ENCODE data around the gene GYG1. TPM values are rescaled to one million over a fixed set of nuclear protein-coding genes. Genes with fewer than 3 reads are reported as not detected.
"Not testable (repeated sequence)": the region's sequence is repeated elsewhere in the genome, so short reads cannot be mapped to it uniquely, and the experiment has no call there.

Gene GYG1
- total and polyA plus RNA-seq, 4 donors: 27.1 to 54.3 (median 51.2) TPM

DNA sequence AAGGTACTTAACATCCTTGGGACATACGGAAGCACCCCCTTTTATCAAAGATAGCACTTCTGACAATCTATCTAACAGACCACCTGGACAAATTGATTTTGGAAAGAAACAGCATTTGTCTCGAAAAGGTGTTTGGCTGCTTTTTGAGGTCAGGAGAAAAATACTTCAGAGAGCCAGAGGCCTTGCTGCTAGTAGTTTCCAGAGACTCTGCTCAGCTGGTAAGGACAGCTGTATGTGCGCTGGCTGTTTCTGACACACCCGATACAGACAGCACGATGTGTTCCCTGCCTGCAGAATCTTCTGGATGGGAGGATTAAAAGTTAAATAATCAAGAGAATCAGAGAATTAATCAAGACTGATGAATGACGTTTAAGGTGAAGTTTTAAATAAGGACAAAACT, 15.6 kb upstream of the GYG1 start:
- DNase-seq (ENCODE audit: low read depth in 4 of 6, low spot score in 6 of 6): no peak
- H3K36me3 ChIP-seq (ENCODE audit: control insufficient read depth, insufficient read depth, low read length): no peaks in the 10 kb centered on the region
- no peaks in the 10 kb centered on the region for H3K4me1 ChIP-seq (ENCODE audit: control insufficient read depth, insufficient read depth, low read length)
- no peaks in the 10 kb centered on the region for H3K9me3 ChIP-seq (ENCODE audit: control insufficient read depth, insufficient read depth, low read length)
- no peaks in the 10 kb centered on the region for H3K27me3 ChIP-seq (ENCODE audit: control insufficient read depth, insufficient read depth, low read length)
- no peak overlapping the region for H3K27ac ChIP-seq (ENCODE audit: low read depth, low read length)
- WGBS (ENCODE audit: insufficient coverage): 92% methylated on average over 4 of the region's 6 CpGs
- no peak overlapping the region for H3K4me3 ChIP-seq (ENCODE audit: low read depth, low read length)

DNA sequence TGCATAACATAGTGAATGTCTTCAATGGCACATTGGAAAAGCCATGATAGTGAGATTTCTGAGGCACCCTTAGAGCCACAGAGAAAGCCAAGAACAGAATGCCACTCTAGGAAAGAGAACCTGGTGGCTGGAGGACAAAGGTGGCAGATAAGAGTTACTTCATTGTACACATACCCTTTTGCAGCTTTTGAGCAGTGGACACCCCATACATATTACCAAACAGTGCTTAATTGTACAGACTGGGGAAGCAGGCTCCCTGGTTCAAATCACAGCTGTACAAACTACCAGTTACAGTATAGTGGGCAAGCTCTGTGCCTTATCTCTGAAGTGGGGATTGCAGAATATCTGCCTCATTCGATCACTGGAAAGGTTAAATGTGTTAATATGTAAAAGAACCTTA, 10.1 kb upstream of the GYG1 start:
- WGBS (ENCODE audit: insufficient coverage): no CpG with 5 or more reads among the region's 1 CpG
- no peaks in the 10 kb centered on the region for H3K27me3 ChIP-seq (ENCODE audit: control insufficient read depth, insufficient read depth, low read length)
- H3K4me3 ChIP-seq (ENCODE audit: low read depth, low read length): no peak overlapping the region
- no peaks in the 10 kb centered on the region for H3K9me3 ChIP-seq (ENCODE audit: control insufficient read depth, insufficient read depth, low read length)
- no peaks in the 10 kb centered on the region for H3K36me3 ChIP-seq (ENCODE audit: control insufficient read depth, insufficient read depth, low read length)
- no peak for DNase-seq (ENCODE audit: low read depth in 4 of 6, low spot score in 6 of 6)
- no peak overlapping the region for H3K27ac ChIP-seq (ENCODE audit: low read depth, low read length)
- no peaks in the 10 kb centered on the region for H3K4me1 ChIP-seq (ENCODE audit: control insufficient read depth, insufficient read depth, low read length)

DNA sequence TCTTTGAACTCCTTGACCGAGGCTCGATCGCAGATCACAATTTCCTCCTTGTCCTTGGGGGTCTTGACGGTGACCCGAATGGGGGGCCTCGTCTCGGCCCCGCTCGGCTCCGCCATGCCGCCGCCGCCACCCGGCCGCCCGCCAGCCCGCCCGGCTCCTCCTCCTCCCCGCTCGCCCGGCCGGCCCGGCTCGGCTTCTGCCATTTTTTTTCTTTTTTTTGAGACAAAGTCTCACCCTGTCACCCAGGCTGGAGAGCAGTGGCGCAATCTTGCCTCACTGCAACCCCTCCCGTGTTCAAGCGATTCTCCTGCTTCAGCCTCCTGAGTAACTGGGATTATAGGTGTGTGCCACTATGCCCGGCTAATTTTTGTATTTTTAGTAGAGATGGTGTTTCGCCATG, 3.8 kb upstream of the GYG1 start:
- 98% methylated on average over 14 of the region's 29 CpGs for WGBS (ENCODE audit: insufficient coverage)
- H3K4me1 ChIP-seq (ENCODE audit: control insufficient read depth, insufficient read depth, low read length); H3K27ac ChIP-seq (ENCODE audit: low read depth, low read length); H3K4me3 ChIP-seq (ENCODE audit: low read depth, low read length); DNase-seq (ENCODE audit: low read depth in 4 of 6, low spot score in 6 of 6); H3K36me3 ChIP-seq (ENCODE audit: control insufficient read depth, insufficient read depth, low read length); H3K9me3 ChIP-seq (ENCODE audit: control insufficient read depth, insufficient read depth, low read length); H3K27me3 ChIP-seq (ENCODE audit: control insufficient read depth, insufficient read depth, low read length): not testable (repeated sequence)

DNA sequence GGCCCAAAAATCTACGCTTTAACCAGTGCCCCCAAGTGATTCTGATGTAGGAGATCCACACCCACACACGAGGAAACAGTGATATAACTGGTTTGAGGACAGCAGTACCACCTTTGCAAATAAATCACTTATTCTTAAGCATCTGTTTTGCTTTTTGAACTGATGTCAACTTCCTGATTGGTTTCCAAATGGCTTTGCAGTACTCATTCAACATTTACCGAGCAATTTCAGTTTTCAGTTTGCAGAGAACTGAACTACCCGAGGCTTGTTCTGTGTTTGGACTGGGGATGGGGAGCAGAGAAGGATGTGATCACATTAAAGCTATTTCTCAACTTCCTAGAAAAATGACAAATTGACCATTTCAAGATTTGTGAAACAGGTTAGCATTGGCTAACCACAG, 1.1 kb upstream of the GYG1 start:
- no peaks in the 10 kb centered on the region for H3K36me3 ChIP-seq (ENCODE audit: control insufficient read depth, insufficient read depth, low read length)
- no peaks in the 10 kb centered on the region for H3K27me3 ChIP-seq (ENCODE audit: control insufficient read depth, insufficient read depth, low read length)
- no peaks in the 10 kb centered on the region for H3K4me1 ChIP-seq (ENCODE audit: control insufficient read depth, insufficient read depth, low read length)
- H3K4me3 ChIP-seq (ENCODE audit: low read depth, low read length): no peak overlapping the region
- DNase-seq (ENCODE audit: low read depth in 4 of 6, low spot score in 6 of 6): no peak
- WGBS (ENCODE audit: insufficient coverage): 71% methylated on average over 1 of the region's 4 CpGs
- no peak overlapping the region for H3K27ac ChIP-seq (ENCODE audit: low read depth, low read length)
- H3K9me3 ChIP-seq (ENCODE audit: control insufficient read depth, insufficient read depth, low read length): no peaks in the 10 kb centered on the region

DNA sequence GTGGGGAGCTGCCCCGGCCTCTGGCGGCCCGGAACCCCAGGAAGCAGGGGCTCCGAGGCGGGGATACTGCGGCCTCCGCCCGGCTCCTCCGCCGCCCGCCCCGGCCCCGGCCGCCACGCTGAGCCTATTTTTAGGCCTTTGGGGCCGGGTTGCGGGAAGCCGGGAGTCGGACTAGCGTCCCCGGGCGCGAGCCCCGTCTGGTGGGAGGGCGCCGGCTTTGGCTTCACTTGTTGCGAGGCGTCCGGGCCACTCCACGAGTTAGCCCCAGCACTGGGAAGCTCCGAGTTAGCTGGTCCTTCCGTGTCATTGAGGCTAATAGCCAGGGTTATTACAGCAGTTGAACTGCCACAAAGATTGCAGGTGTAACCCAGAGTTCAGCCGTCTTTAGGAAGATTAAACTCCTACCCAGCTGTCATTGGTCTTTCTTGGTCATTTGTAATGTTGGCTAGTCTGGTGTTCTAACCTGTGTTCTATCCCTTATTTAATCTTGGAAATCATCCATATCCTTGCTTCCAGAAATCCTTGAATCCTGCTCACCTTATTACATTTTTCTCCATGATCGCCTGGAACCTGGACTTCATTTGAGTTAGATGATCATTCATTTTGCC, 791 bp downstream of the GYG1 start:
- Histone ChIP-seq H3K9me3 (ENCODE audit: control insufficient read depth, insufficient read depth, low read length) (no peaks in the 10 kb centered on the region), H3K27ac (ENCODE audit: low read depth, low read length) (peak overlapping the region; percentile 20), H3K27me3 (ENCODE audit: control insufficient read depth, insufficient read depth, low read length) (no peaks in the 10 kb centered on the region), H3K4me1 (ENCODE audit: control insufficient read depth, insufficient read depth, low read length) (no peaks in the 10 kb centered on the region), H3K4me3 (ENCODE audit: low read depth, low read length) (peak overlapping the region; percentile 45), H3K36me3 (ENCODE audit: control insufficient read depth, insufficient read depth, low read length) (no peaks in the 10 kb centered on the region)
- WGBS (ENCODE audit: insufficient coverage): under 1% methylated on average over 32 of the region's 34 CpGs
- peak in 3 of 6 donors; percentile 19 to 57 (median 42) for DNase-seq (ENCODE audit: low read depth in 4 of 6, low spot score in 6 of 6)

DNA sequence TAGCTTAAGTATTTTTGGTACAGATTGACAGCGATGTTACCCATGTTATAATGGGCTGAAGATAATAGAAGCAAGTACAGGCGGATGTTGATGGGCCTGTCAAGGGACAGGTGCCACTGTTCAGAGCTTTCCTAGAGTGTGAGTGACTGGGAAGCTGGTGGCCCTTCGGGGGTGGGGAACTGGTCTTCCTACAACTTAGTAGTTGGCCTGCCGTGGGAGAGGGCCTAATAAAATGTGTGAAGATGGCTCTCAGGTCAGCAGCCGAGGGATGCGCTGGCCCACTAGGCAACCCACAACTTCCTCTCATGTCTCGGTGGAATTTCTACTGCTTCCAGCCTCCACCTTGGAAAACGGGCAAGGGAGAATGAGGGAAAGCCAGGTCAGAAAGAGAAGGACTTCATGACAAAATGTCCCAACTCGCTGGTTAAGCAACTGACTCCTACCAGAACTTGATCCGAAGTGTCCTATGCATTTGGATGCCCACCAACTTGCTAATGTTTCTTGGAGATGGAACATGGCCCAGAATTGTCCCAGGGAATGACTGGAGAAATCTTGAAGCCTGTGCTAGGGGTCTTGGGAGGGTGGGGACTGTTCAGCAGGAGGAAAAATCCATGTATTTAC, 1.4 kb downstream of the GYG1 start:
- H3K27me3 ChIP-seq (ENCODE audit: control insufficient read depth, insufficient read depth, low read length): no peaks in the 10 kb centered on the region
- H3K9me3 ChIP-seq (ENCODE audit: control insufficient read depth, insufficient read depth, low read length): no peaks in the 10 kb centered on the region
- H3K36me3 ChIP-seq (ENCODE audit: control insufficient read depth, insufficient read depth, low read length): no peaks in the 10 kb centered on the region
- DNase-seq (ENCODE audit: low read depth in 4 of 6, low spot score in 6 of 6): no peak
- peak overlapping the region; percentile 45 for H3K4me3 ChIP-seq (ENCODE audit: low read depth, low read length)
- WGBS (ENCODE audit: insufficient coverage): 94% methylated on average over 6 of the region's 10 CpGs
- H3K27ac ChIP-seq (ENCODE audit: low read depth, low read length): no peak overlapping the region
- no peaks in the 10 kb centered on the region for H3K4me1 ChIP-seq (ENCODE audit: control insufficient read depth, insufficient read depth, low read length)

DNA sequence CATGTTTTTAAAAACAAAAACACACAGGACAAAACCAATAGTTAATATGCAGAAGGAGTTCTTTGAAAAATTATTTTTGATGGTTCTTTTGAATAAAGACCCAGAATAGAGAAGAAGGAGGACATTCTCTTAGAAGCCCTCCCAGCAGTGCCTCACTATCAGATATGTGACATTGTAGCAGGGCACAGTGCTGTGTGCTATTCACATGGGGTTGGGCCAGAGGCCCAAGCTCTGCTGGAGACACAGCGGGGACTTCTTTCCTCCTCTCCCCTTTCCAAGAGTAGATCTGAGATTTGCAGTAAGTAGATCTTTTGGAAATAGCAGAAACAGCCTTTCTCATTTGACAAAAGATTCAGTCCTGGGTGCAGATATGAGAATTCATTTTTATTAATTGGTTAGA, 6.3 kb downstream of the GYG1 start:
- Histone ChIP-seq H3K27ac (ENCODE audit: low read depth, low read length) (no peak overlapping the region), H3K4me1 (ENCODE audit: control insufficient read depth, insufficient read depth, low read length) (no peaks in the 10 kb centered on the region), H3K4me3 (ENCODE audit: low read depth, low read length) (no peak overlapping the region), H3K9me3 (ENCODE audit: control insufficient read depth, insufficient read depth, low read length) (no peaks in the 10 kb centered on the region), H3K36me3 (ENCODE audit: control insufficient read depth, insufficient read depth, low read length) (no peaks in the 10 kb centered on the region), H3K27me3 (ENCODE audit: control insufficient read depth, insufficient read depth, low read length) (no peaks in the 10 kb centered on the region)
- WGBS (ENCODE audit: insufficient coverage): no CpG with 5 or more reads among the region's 1 CpG
- no peak for DNase-seq (ENCODE audit: low read depth in 4 of 6, low spot score in 6 of 6)

DNA sequence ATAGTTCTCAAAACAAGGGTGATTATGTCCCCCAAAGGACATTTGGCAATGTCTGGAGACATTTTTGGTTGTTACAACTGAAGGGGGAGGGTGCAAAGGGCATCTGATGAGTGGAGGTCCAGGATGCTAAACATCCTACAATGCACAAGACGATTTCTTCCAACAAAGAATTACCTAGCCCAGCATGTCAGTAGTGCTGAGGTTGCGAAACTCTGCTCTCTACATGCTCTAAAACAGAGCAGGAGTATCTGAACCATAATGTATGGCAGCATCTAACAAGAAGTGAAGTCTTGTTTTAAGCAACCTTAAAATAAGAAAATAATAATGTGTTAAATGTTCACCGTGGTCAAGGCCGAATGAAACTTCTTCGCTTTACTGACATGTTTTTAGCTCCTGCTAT, 7.0 kb downstream of the GYG1 start:
- Histone ChIP-seq H3K27ac (ENCODE audit: low read depth, low read length) (no peak overlapping the region), H3K9me3 (ENCODE audit: control insufficient read depth, insufficient read depth, low read length) (no peaks in the 10 kb centered on the region), H3K4me3 (ENCODE audit: low read depth, low read length) (no peak overlapping the region), H3K4me1 (ENCODE audit: control insufficient read depth, insufficient read depth, low read length) (no peaks in the 10 kb centered on the region), H3K36me3 (ENCODE audit: control insufficient read depth, insufficient read depth, low read length) (no peaks in the 10 kb centered on the region), H3K27me3 (ENCODE audit: control insufficient read depth, insufficient read depth, low read length) (no peaks in the 10 kb centered on the region)
- WGBS (ENCODE audit: insufficient coverage): no CpG with 5 or more reads among the region's 5 CpGs
- no peak for DNase-seq (ENCODE audit: low read depth in 4 of 6, low spot score in 6 of 6)

DNA sequence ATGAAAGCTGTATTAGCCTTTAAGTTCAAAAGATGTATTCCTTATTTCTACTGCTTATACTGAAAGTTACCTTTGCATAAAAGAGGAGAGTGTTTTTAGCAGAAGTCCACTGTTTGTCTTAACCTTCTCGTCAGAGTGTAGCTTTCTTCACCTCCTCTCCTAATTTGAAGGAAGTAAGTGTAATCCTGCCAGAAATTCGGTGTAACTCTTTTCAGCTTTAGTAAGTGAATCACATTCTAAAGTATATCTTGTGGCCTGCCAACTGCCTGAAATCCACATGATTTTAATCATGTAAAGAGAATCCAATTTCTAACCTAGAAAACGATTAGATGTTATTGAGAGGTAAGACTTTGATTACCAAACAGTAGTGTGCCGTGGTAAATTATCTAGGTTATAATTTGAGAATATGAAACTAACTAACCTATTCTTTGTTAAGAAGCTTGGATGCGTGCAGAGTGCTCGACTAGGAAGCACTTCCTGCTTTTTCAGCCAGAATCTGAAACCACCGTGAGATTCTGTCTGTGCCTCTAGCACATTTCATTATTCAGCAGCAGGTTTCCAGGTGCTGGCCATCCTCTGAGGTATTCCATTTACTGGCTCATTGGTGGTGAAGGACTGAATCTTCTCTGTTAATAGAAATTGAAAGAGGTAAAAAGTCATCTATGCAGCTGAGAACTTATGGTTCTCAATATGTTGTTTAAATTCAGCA, 7.5 kb downstream of the GYG1 start:
- no peak overlapping the region for H3K4me3 ChIP-seq (ENCODE audit: low read depth, low read length)
- H3K9me3 ChIP-seq (ENCODE audit: control insufficient read depth, insufficient read depth, low read length): no peaks in the 10 kb centered on the region
- H3K36me3 ChIP-seq (ENCODE audit: control insufficient read depth, insufficient read depth, low read length): no peaks in the 10 kb centered on the region
- no peaks in the 10 kb centered on the region for H3K4me1 ChIP-seq (ENCODE audit: control insufficient read depth, insufficient read depth, low read length)
- no peaks in the 10 kb centered on the region for H3K27me3 ChIP-seq (ENCODE audit: control insufficient read depth, insufficient read depth, low read length)
- peak in 1 of 6 donors; percentile 19 for DNase-seq (ENCODE audit: low read depth in 4 of 6, low spot score in 6 of 6)
- WGBS (ENCODE audit: insufficient coverage): 71% methylated on average over 3 of the region's 7 CpGs
- no peak overlapping the region for H3K27ac ChIP-seq (ENCODE audit: low read depth, low read length)

DNA sequence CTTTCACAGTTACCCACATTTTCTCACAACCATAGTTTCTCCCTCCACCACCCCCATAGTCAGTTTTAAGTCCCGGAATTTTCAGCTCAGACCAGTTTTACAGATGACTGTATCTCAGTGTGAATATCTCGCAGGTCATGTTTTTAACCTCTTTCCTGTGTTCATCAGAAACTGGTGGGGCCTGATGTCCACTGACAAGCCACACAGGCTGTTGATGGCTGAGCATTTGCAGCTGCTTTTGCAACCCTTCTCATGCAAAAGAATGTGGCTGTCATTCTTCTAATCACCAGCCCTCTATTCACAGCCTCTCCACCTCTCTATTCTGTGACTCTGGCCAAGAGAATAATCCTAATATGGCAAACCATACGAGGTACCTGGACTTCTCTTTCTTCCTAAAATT, 8.5 kb downstream of the GYG1 start:
- H3K27me3 ChIP-seq (ENCODE audit: control insufficient read depth, insufficient read depth, low read length): no peaks in the 10 kb centered on the region
- no peaks in the 10 kb centered on the region for H3K36me3 ChIP-seq (ENCODE audit: control insufficient read depth, insufficient read depth, low read length)
- H3K4me1 ChIP-seq (ENCODE audit: control insufficient read depth, insufficient read depth, low read length): peaks cover 3% of the 10 kb centered on the region
- H3K9me3 ChIP-seq (ENCODE audit: control insufficient read depth, insufficient read depth, low read length): no peaks in the 10 kb centered on the region
- no peak overlapping the region for H3K27ac ChIP-seq (ENCODE audit: low read depth, low read length)
- H3K4me3 ChIP-seq (ENCODE audit: low read depth, low read length): no peak overlapping the region
- 94% methylated on average over 2 of the region's 3 CpGs for WGBS (ENCODE audit: insufficient coverage)
- no peak for DNase-seq (ENCODE audit: low read depth in 4 of 6, low spot score in 6 of 6)

Data from spinal cord (tissue), 10 donors.